GM12892 (cell line): ENCODE measurements around the gene UAP1.
"Not testable (repeated sequence)": the region's sequence is repeated elsewhere in the genome, so short reads cannot be mapped to it uniquely, and the experiment has no call there.

Experiments used
- DNase-seq: peaks from one replicate; pipeline ENCODE4 v3.0.0; 2011; ENCODE audit not compliant: insufficient read length
- FAIRE-seq: peaks from 2 replicates; lab custom pipeline; 2011; peaks lifted over from hg19 to GRCh38; lab: Jason Lieb, UNC
- POLR2A ChIP-seq: IDR thresholded peaks from 2 replicates; pipeline ENCODE4 v1.6.1; 2011; ENCODE audit warnings: low read depth, low read length, control low read depth
- POLR2AphosphoS5 ChIP-seq: IDR thresholded peaks from 2 replicates; pipeline ENCODE4 v1.6.1; 2011; ENCODE audit warnings: low read depth, low read length, control low read depth
- TAF1 ChIP-seq: IDR thresholded peaks from 2 replicates; pipeline ENCODE4 v1.6.1; 2011; ENCODE audit warnings: low read depth, mild to moderate bottlenecking, control low read depth, low read length, borderline replicate concordance

Gene UAP1

DNA sequence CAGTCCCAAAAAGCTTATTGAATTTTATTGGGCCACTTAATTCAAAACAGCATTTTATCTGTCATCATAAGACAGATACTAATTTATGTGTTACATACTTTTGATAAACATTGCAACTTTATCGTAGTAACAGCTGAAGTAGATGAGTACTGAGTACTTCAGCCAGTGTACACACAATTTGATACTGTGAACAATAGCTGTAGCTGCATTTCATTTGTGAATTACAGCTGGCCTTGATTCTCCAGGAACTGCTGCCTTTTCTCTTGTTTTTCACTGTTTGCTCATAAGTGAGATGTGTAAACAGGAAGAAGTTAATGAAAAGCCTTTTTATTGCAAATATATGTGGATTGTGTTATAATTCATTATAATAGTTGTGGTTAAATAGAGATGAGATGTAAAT, 10.2 kb downstream of the UAP1 start:
- no peak for FAIRE-seq
- TF ChIP-seq POLR2A (no peak), TAF1 (no peak), POLR2AphosphoS5 (no peak)
- no peak for DNase-seq

DNA sequence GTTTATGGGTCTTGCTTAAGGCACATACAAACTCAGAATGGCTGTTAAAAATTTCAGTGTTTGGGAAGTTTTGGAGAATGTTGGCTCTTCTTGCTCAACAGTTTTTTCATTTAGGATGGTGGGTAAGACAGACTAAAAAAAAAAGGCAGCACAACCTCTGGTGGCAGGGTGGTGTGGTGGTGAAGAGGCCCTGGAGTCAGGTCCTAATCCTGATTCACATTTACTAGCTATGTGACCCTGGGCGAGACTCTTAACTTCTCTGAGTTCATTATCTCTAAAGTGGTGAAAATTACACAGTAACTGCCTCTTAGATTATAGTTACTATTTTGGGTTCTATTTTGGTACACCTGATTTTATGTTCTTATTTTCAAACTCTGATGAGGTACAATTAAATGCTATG, 11.6 kb downstream of the UAP1 start:
- no peak for TF ChIP-seq TAF1
- TF ChIP-seq POLR2A: no peak
- DNase-seq: no peak

DNA sequence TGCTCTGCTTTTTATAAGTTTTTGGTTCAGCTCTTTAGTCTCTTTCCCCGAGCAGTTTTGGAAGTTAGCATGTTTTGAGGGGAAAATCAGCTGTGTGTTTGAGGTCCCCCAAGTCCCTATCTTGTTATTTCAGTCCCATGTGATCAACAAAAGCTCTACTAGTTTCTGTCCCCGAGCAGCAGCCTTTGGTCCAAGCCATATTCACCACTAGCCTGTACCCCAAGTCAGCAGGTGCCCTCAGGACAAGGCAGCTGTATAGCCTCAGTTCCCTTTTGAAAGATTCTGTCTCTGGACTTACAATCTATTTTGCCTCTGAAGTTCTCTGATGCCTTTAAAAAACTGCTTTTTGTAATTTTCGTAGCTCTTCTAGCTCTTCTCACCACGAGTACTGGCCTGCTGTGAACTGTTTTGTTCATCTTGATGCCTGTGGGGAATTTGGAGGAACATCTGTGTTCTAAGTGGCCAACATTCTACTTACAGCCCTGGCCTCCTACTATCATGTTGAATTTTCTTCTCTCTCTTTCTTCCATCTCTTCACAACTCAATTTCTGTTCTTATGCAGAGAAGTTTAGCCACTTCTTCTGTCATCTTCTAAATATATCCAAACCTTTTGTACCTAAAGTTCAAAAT, 16.7 kb downstream of the UAP1 start:
- DNase-seq (no peak), FAIRE-seq (no peak)
- TF ChIP-seq POLR2A: no peak
- TF ChIP-seq POLR2AphosphoS5: no peak
- TF ChIP-seq TAF1: no peak

More for the DNA sequence above, 11.6 kb downstream of the UAP1 start:
- no peak for FAIRE-seq

DNA sequence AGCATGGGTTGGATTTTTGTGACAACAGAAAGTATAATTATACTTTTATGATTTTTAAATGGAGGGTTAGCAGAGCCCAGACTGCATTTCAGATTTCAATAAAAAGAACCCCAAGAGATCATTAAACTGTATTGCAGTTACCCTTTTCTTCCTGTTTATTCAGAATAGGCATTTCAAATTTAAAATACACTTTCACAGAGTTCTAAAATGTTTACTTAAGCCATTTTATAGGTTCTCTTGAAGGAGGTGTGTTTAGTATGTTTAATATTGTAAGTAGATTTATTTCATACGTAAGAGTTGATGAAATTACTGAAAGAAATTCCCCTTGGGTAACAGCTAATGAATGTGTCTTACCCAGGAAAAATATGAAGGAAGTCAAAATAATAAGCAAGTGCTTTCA, 17.4 kb downstream of the UAP1 start:
- DNase-seq: no peak
- no peak for FAIRE-seq
- TF ChIP-seq POLR2A (no peak), POLR2AphosphoS5 (no peak), TAF1 (no peak)

DNA sequence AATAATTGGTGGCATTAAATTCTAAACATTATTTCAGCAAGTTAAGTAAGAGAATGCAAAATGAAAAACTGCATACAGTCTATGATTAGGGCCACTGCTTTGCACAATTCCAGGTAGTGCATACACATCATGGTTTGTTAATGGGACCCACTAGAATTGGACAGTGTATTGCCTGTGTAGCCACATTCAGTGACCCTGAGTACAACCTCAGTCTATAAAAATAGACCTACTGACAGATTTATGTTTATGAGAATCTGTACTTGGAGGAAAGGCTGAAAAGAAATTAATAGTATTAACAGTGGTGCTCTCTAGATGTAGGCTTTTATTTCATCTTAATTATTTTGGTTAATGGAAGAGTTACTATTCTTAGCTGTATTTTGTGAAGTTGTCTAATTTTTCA, 18.8 kb downstream of the UAP1 start:
- TF ChIP-seq POLR2AphosphoS5 (no peak), TAF1 (no peak), POLR2A (no peak)
- FAIRE-seq (no peak), DNase-seq (no peak)

DNA sequence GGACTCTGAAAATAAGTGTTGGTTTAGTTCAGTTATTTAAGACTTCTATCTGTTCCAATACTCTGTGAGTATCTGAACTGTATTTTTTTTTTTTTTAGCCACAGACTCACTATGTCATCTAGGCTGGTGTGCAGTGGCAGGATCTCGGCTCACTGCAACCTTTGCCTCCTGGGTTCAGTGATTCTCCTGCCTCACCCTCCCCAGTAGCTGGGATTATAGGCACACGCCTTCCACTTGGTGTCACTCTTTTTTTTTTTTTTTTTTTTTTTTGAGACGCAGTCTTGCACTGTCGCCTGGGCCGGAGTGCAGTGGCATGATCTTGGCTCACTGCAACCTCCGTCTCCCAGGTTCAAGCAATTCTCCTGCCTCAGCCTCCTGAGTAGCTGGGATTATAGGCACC, 21.4 kb downstream of the UAP1 start:
- DNase-seq, FAIRE-seq: not testable (repeated sequence)

DNA sequence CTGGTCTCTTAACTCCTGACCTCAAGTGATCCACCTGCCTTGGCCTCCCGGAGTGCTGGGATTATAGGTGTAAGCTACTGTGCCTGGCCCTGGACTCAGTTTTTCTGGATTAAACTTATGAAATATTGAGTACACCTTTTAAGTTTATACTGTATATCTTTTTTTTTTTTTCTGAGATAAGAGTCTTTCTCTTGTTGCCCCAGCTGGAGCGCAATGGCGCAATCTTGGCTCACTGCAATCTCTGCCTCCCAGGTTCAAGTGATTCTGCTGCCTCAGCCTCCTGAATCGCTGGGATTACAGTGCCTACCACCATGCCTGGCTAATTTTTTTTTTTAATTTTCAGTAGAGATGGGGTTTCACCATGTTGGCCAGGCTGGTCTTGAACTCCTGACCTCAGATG, 23.6 kb downstream of the UAP1 start:
- not testable (repeated sequence) for DNase-seq, FAIRE-seq

DNA sequence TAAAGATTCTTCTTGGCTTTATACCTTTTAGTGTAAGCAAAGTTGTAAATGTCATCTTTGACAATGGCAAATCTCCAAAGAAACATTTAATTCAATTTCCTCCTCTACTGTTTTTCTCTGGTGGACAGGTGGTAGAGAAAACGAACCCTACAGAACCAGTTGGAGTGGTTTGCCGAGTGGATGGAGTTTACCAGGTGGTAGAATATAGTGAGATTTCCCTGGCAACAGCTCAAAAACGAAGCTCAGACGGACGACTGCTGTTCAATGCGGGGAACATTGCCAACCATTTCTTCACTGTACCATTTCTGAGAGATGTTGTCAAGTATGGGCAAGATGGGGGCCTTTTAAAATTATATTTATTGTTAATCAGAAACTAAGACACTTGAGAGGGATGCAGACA, 25.8 kb downstream of the UAP1 start:
- no peak for FAIRE-seq

DNA sequence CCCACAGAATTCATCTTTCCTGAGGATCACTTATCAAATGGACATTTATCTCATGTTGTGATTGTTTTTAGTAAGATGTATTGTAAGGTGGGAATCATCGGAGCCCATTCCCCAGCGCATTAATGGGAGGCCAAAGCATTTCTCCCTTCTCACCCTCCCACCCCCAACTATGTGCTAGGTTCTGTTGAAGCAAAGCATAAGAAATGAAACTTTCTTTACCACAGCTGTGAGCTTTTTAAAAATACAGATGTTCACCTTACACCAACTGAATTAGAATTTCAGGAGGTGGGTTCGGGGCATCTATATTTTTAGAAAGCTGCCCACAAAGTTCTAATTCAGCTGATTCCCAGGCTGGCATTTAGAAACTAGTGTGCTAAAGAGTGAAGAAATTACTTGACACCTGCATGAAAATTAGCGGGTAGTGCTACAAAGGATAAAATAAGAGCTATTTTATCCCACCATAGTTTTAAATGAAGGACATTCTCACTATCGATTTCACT, 26.3 kb downstream of the UAP1 start:
- no peak for DNase-seq
- no peak for FAIRE-seq
- TF ChIP-seq POLR2AphosphoS5 (no peak), POLR2A (no peak), TAF1 (no peak)

More for the DNA sequence above, 25.8 kb downstream of the UAP1 start:
- TF ChIP-seq POLR2AphosphoS5: no peak
- no peak for TF ChIP-seq POLR2A
- TF ChIP-seq TAF1: no peak
- DNase-seq: no peak

DNA sequence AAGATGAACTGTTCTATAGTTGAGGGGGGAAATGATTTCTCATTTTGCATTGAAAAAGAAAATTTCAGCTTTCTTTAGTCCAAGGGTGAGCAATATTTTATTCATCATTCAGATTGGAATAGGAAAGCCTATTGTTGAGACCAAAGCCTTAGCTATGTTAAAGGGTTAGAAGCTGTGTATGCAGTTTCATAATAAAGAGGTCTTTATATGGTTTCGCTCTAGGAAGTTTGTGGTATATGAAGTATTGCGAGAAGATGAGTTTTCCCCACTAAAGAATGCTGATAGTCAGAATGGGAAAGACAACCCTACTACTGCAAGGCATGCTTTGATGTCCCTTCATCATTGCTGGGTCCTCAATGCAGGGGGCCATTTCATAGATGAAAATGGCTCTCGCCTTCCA, 28.6 kb downstream of the UAP1 start:
- DNase-seq (no peak), FAIRE-seq (no peak)
- TF ChIP-seq POLR2AphosphoS5: no peak
- no peak for TF ChIP-seq TAF1
- no peak for TF ChIP-seq POLR2A

DNA sequence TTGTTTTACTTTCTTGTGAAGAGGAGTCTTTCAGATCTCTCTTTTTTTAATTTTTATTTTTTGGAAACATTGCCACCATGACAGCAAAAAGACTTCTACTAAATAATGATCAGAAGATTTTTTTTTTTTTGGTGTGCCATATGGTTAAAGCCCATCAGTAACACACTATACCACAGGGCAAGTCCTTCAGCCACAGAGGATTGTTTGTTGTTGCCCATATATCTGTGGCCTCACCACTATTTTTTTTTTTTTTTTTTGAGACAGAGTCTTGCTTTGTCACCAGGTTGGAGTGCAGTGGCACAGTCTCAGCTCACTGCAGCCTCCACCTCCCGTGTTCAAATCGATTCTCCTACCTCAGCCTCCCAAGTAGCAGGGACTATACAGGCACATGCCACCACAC, 29.2 kb downstream of the UAP1 start:
- TF ChIP-seq POLR2AphosphoS5: no peak
- no peak for TF ChIP-seq POLR2A
- no peak for TF ChIP-seq TAF1
- FAIRE-seq: no peak
- no peak for DNase-seq

DNA sequence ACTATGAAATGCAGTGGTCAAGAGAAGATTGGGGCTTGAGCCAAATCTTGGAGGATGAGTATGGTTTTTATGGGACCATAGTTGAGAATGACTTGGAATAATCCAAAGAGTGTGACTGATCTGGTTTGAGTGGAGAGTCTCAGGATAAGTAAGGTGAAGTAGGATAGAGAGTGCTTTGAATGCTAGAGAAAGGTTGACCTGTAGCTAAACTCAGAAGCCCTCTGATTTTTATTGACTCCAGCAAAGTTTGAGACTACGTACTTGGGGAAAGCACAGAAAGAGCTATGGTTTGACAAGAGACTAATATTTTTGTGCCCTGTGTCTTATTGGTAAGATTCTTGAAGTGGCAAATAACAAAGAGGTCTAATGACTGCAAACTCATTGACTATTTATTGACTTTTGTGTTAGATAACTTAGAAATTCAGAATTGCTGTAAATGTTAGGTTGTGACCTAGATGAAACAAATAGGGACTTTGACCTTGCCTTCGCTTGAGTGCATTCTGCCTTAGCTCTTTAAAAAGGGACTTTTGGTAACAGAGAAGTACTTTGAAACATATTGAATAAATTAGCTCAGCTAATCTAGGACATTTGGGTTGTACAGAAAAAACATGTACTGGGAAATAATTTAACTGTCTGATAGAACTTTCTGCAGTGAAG, 35.1 kb downstream of the UAP1 start:
- no peak for TF ChIP-seq TAF1
- no peak for TF ChIP-seq POLR2AphosphoS5
- no peak for TF ChIP-seq POLR2A
- FAIRE-seq (no peak), DNase-seq (no peak)

DNA sequence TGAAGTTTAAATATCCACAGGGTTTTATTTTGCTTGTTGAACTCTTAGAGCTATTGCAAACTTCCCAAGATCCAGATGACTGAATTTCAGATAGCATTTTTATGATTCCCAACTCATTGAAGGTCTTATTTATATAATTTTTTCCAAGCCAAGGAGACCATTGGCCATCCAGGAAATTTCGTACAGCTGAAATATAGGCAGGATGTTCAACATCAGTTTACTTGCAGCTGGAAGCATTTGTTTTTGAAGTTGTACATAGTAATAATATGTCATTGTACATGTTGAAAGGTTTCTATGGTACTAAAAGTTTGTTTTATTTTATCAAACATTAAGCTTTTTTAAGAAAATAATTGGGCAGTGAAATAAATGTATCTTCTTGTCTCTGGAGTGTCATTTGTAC, 37.9 kb downstream of the UAP1 start:
- DNase-seq (no peak), FAIRE-seq (no peak)
- TF ChIP-seq POLR2A (no peak), POLR2AphosphoS5 (no peak), TAF1 (no peak)

DNA sequence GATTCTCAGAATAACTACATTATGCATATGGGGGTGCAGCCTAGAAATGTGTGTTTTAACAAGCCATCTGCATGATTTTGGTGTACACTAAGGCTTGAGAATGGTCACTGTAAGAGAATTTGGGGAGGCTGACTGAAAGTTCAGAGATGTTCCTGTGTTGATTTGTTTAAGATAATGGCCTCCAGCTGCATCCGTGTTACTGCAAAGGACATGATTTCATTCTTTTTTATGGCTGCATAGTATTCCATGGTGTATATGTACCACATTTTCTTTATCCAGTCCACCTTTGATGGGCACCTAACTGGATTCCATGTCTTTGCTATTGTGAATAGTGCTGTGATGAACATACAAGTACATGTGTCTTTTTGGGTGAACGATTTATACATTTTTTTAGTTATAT, 41.6 kb downstream of the UAP1 start:
- DNase-seq, FAIRE-seq: not testable (repeated sequence)
